Measurements from ENCODE around the gene TMEM175. TPM values are rescaled to one million over a fixed set of nuclear protein-coding genes. Genes with fewer than 3 reads are reported as not detected.

Gene TMEM175
- total and polyA plus RNA-seq, 2 of the 8 experiments (the other 6 are each of a cell fraction or from before 2014, with no cell fraction given): 4.9 to 20.7 TPM

DNA sequence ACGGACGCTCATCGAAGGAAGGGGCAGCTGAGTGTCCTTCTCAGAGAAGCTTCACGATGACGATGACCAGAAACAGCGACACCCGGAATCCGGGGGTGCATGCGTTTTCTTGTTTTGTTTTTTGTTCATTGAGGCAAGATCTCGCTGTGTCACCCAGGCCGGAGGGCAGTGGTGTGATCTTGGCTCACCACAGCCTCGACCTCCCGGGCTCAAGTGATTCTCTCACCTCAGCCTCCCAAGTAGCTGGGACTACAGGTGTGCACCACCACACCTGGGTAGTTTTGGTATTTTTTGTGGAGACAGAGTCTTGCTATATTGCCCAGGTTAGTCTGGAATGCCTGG is 21.3 kb downstream of the TMEM175 start:
- Histone ChIP-seq H4K5ac (ENCODE audit: insufficient read length, low read depth, low read length) (no peak overlapping the region), H3K9me3 (ENCODE audit: insufficient read depth in 2 of 2, low read depth in 1 of 2, low read length in 1 of 2) (no peaks in the 10 kb centered on the region), H3K27me3 (replicated peaks in 1 of 4; ENCODE audit: control insufficient read depth in 3 of 4, extremely low read depth in 1 of 4, insufficient read depth in 3 of 4, low read length in 3 of 4) (peaks cover 0 to 3% (median 0%) of the 10 kb centered on the region in 4 experiments; a peak in 1 of 7 replicates), H3K23ac (ENCODE audit: insufficient read length) (no peak overlapping the region), H2AFZ (ENCODE audit: low read length) (no peak overlapping the region), H2BK15ac (ENCODE audit: low read length) (no peak overlapping the region), H4K8ac (ENCODE audit: extremely low read depth, insufficient read depth, low read length) (no peak overlapping the region; the same call in 1 of the 2 replicates), H2BK20ac (ENCODE audit: low read length) (no peak overlapping the region), H2BK12ac (ENCODE audit: low read depth, low read length) (no peak overlapping the region), H3K9ac (replicated peaks in 1 of 4; ENCODE audit: extremely low read depth in 1 of 4, low read depth in 3 of 4, low read length in 3 of 4) (no peak overlapping the region), H3K79me1 (ENCODE audit: low read depth, low read length) (no peaks in the 10 kb centered on the region), H2AK5ac (ENCODE audit: low read depth, low read length) (no peak overlapping the region), H2BK120ac (replicated peaks; ENCODE audit: low read depth, low read length) (no peak overlapping the region), H4K91ac (replicated peaks; ENCODE audit: insufficient read length, low read length) (no peak overlapping the region), H2BK5ac (ENCODE audit: low read depth, low read length) (no peak overlapping the region), H3K4me2 (ENCODE audit: insufficient read depth in 1 of 2, low read depth in 2 of 2, low read length in 2 of 2) (no peak overlapping the region), H3K56ac (replicated peaks; ENCODE audit: insufficient read length, low read depth, low read length) (no peak overlapping the region), H3K4ac (replicated peaks; ENCODE audit: insufficient read length, low read depth, low read length) (no peak overlapping the region), H3K23me2 (ENCODE audit: low read depth, low read length) (no peaks in the 10 kb centered on the region), H3K14ac (ENCODE audit: insufficient read length) (no peak overlapping the region), H3K4me1 (replicated peaks in 1 of 4; ENCODE audit: control insufficient read depth in 3 of 4, insufficient read depth in 4 of 4, low read length in 3 of 4) (no peaks in the 10 kb centered on the region; a peak in 1 of 7 replicates), H3K27ac (ENCODE audit: low read depth, low read length) (no peak overlapping the region), H3K36me3 (ENCODE audit: control insufficient read depth in 2 of 4, insufficient read depth in 4 of 4, low read length in 3 of 4) (no peaks in the 10 kb centered on the region), H3K79me2 (ENCODE audit: control insufficient read depth in 1 of 2, insufficient read depth in 2 of 2, low read length in 2 of 2) (no peaks in the 10 kb centered on the region), H3K4me3 (ENCODE audit: extremely low read depth in 1 of 4, insufficient read depth in 2 of 4, low read depth in 3 of 4, low read length in 4 of 4) (no peak overlapping the region), H3K18ac (ENCODE audit: extremely low read depth, low read length) (no peak overlapping the region), H4K20me1 (replicated peaks in 1 of 2; ENCODE audit: control insufficient read depth in 1 of 2, insufficient read depth in 2 of 2, low read length in 2 of 2) (peaks cover 0 to 3% of the 10 kb centered on the region in 2 experiments)
- no peak for FAIRE-seq
- CTCF ChIA-PET (ENCODE audit: partially characterized antibody): interaction anchor here (1.3 kb wide), 1 partner anchor 20 kb away, joined by 3 read pairs; no protein-coding TSS in a partner anchor
- POLR2A ChIA-PET (ENCODE audit: partially characterized antibody): no interaction called here
- no peak for DNase-seq (ENCODE audit: low read depth in 1 of 2, low spot score in 2 of 2)
- WGBS, 2 experiments (ENCODE audit: extremely low coverage in 1 of 2, insufficient coverage in 1 of 2, insufficient read length in 1 of 2, insufficient replicate concordance in 2 of 2, low coverage in 1 of 2, low lambda C conversion rate in 2 of 2, missing lambda C conversion rate in 1 of 2): 96% methylated on average over 13 of the region's 13 CpGs; no CpG with 5 or more reads in 1 of the 2 experiments
- TF ChIP-seq KDM5A (IDR thresholded peaks at IDR 0.05; ENCODE audit: low read length): no peak
- no peak for TF ChIP-seq KDM4A (IDR thresholded peaks at IDR 0.05; ENCODE audit: low read depth, low read length, severe bottlenecking)
- no peak for TF ChIP-seq RAD21 (IDR thresholded peaks at IDR 0.05 in 1 of 2, conservative IDR thresholded peaks at IDR 0.05 in 1 of 2; ENCODE audit: low read depth in 2 of 2, low read length in 2 of 2)
- no peak for TF ChIP-seq CEBPB (IDR thresholded peaks at IDR 0.05; ENCODE audit: low read depth, low read length)
- no peak for TF ChIP-seq RXRA (IDR thresholded peaks at IDR 0.05; ENCODE audit: insufficient read depth, low read depth, low read length)
- TF ChIP-seq, protein P1, sequence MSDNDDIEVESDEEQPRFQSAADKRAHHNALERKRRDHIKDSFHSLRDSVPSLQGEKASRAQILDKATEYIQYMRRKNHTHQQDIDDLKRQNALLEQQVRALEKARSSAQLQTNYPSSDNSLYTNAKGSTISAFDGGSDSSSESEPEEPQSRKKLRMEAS (IDR thresholded peaks at IDR 0.05): no peak
- TF ChIP-seq JUN (IDR thresholded peaks at IDR 0.05; ENCODE audit: low read depth, low read length): no peak
- TF ChIP-seq SP2 (IDR thresholded peaks at IDR 0.05; ENCODE audit: low read length): no peak
- TF ChIP-seq CBX8 (IDR thresholded peaks at IDR 0.05; ENCODE audit: borderline replicate concordance, low read depth, low read length): no peak
- no peak for TF ChIP-seq CHD2 (IDR thresholded peaks at IDR 0.05; ENCODE audit: low read length)
- TF ChIP-seq SIRT6 (IDR thresholded peaks at IDR 0.05; ENCODE audit: low read length): no peak
- TF ChIP-seq SIX5 (IDR thresholded peaks at IDR 0.05; ENCODE audit: low read depth, low read length): no peak
- no peak for TF ChIP-seq SP4 (IDR thresholded peaks at IDR 0.05; ENCODE audit: low read length)
- TF ChIP-seq CTBP2 (IDR thresholded peaks at IDR 0.05; ENCODE audit: borderline replicate concordance, insufficient read depth, insufficient read length, low read length): no peak
- TF ChIP-seq TAF7 (optimal IDR thresholded peaks at IDR 0.05; ENCODE audit: borderline replicate concordance, low read depth, low read length): no peak
- TF ChIP-seq EGR1 (IDR thresholded peaks at IDR 0.05; ENCODE audit: borderline replicate concordance, low read depth, low read length): no peak
